SU-DHL-6 (cell line): ENCODE measurements around the gene S1PR3.

Source experiments
- EZH2phosphoT487 ChIP-seq: fragments of 200-600 bp; sonication (generic), shearing (Covaris generic); conservative IDR thresholded peaks from 2 replicates; pipeline ENCODE4 v1.6.1; 2018; ENCODE audit warnings: mild to moderate bottlenecking, antibody characterized with exemption, low read length, moderate library complexity, mixed read lengths
- TF ChIP-seq, protein P1 (sequence below): fragments of 200-600 bp; sonication (generic); IDR thresholded peaks from one replicate; pipeline ENCODE4 v1.5.1; 2017; ENCODE audit warnings: antibody characterized with exemption, mild to moderate bottlenecking, low read length, moderate library complexity; ENCODE audit not compliant: insufficient read depth, poor library complexity, severe bottlenecking

DNA sequence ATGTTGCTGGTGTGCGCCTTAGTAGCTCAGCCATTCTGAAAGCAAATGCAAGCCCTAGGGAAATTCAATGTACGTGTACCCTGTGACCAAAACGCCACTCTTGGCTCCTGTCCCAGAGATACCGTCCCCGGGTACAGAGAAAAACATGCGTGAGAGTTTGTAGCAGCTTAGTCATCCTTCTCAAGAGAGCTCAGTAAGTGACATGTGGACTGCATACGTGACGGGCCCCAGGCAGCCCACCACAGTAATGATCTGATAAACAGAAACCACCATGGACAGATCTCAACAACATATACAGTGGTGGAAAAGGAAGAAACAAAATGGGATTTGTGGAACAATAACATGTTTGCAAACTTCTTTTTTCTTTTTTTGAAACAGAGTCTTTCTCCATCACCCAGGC is 45.1 kb downstream of the S1PR3 start:
- TF ChIP-seq, protein P1, sequence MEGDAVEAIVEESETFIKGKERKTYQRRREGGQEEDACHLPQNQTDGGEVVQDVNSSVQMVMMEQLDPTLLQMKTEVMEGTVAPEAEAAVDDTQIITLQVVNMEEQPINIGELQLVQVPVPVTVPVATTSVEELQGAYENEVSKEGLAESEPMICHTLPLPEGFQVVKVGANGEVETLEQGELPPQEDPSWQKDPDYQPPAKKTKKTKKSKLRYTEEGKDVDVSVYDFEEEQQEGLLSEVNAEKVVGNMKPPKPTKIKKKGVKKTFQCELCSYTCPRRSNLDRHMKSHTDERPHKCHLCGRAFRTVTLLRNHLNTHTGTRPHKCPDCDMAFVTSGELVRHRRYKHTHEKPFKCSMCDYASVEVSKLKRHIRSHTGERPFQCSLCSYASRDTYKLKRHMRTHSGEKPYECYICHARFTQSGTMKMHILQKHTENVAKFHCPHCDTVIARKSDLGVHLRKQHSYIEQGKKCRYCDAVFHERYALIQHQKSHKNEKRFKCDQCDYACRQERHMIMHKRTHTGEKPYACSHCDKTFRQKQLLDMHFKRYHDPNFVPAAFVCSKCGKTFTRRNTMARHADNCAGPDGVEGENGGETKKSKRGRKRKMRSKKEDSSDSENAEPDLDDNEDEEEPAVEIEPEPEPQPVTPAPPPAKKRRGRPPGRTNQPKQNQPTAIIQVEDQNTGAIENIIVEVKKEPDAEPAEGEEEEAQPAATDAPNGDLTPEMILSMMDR: no peak
- TF ChIP-seq EZH2phosphoT487: no peak
